LNCaP clone FGC (cell line): ENCODE measurements around the gene PSMD9.

Experiments used
- DNase-seq: peaks from one replicate; pipeline ENCODE4 v3.0.0-alpha.2; 2011; ENCODE audit warnings: low read depth
- H3K4me3 ChIP-seq: 2 replicates; pipeline ENCODE4 v1.5.1; 2011; ENCODE audit warnings: mild to moderate bottlenecking, low read depth, low read length, control low read depth
- CTCF ChIP-seq: IDR thresholded peaks from 2 replicates; pipeline ENCODE4 v1.5.1; 2012; ENCODE audit warnings: mild to moderate bottlenecking; ENCODE audit not compliant: control insufficient read depth, insufficient read depth; ENCODE audit errors: extremely low read depth

PSMD9 gene, protein sequence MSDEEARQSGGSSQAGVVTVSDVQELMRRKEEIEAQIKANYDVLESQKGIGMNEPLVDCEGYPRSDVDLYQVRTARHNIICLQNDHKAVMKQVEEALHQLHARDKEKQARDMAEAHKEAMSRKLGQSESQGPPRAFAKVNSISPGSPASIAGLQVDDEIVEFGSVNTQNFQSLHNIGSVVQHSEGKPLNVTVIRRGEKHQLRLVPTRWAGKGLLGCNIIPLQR

GRCh38 chr12:121888478-121889273 lies at the start of gene PSMD9:
Gene PSMD9, plus strand, starts transcription at chr12:121888790. Its CDS starts 67 bp downstream, at chr12:121888857.
- DNase-seq = peak; percentile 93
- peak; percentile 67 for TF ChIP-seq CTCF
- H3K4me3 ChIP-seq = peak within 1 kb of the TSS; percentile 78

GRCh38 chr12:121839106-121839992 lies 49.2 kb upstream of the PSMD9 start:
- peak; percentile 87 for DNase-seq
- peak; percentile 21; the same call in 1 of the 2 replicates for TF ChIP-seq CTCF
- peak overlapping the region; percentile 59 for H3K4me3 ChIP-seq

GRCh38 chr12:121839993-121840761 lies 48.4 kb upstream of the PSMD9 start:
- peak overlapping the region; percentile 59 for H3K4me3 ChIP-seq
- no peak for DNase-seq
- TF ChIP-seq CTCF = no peak

DNA sequence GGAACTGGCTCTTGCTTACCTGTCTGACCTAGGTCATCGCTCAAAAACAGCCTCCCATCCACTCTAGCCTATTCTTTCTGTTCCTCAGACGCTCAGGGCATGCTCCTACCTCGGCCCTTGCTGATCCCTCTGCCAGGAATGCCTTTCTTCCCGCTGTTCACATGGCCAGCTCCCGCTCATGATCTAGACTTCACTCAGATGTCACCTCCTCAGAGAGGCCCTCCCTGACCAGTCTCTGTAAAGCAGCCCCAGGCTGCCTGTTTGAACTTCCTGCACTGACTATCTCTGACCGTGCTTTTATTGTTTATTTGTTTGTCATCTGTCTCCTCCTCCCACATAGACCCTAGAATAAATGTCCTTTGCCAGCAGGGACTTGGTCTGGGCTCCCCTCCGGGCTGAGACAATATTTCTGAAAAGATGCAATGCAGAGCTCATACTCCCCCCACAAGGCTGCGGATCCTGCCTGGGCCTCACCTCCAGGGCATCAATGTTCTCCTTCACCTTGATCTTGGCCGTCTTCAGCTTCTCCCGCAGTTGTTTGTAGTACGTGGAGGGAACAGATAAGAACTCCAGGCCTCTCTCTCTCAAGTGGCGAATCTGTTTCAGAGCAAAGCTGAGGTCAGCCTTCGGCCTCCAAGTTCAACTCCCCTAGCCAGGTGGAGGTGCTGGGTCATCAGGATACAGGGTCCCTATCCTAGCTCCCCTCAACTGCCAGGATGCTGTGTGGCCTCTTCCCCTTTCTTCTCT lies 45.2 kb upstream of the PSMD9 start:
- H3K4me3 ChIP-seq = no peak overlapping the region
- no peak for DNase-seq
- no peak for TF ChIP-seq CTCF

GRCh38 chr12:121845701-121846100 lies 42.9 kb upstream of the PSMD9 start:
- H3K4me3 ChIP-seq = no peak overlapping the region
- DNase-seq = no peak
- no peak for TF ChIP-seq CTCF
